OCI-LY7 (cell line): ENCODE results near the gene TPSD1. TPM values are rescaled to one million over a fixed set of nuclear protein-coding genes. Genes with fewer than 3 reads are reported as not detected.
"Not testable (repeated sequence)": the region's sequence is repeated elsewhere in the genome, so short reads cannot be mapped to it uniquely, and the experiment has no call there.

Experiments
- BruUV-seq: library from RNA; stranded (reverse); fragments of 400-500 nt; replicated peaks from 2 replicates; lab custom pipeline; 2021; lab: Mats Ljungman, UMichigan
- CTCF ChIA-PET: fragments of 300-600 bp; sonication (Branson Sonifier 250); formaldehyde crosslinking; loops from one replicate; lab custom pipeline; 2022; ENCODE audit warnings: antibody characterized with exemption; ENCODE audit not compliant: unreplicated experiment; lab: Charles Lee
- POLR2A ChIA-PET: fragments of 300-600 bp; sonication (Branson Sonifier 250); formaldehyde crosslinking; loops from one replicate; lab custom pipeline; 2022; ENCODE audit warnings: antibody characterized with exemption; lab: Charles Lee
- DNase-seq: peaks from one replicate; pipeline ENCODE4 v3.0.0-alpha.2; 2015; ENCODE audit warnings: low spot score
- H2AFZ ChIP-seq: fragments of 200-600 bp; sonication (generic), shearing (Covaris generic); 2 replicates; pipeline ENCODE4 v1.6.1; 2014; ENCODE audit warnings: mild to moderate bottlenecking, antibody characterized with exemption, low read length, moderate library complexity
- H3K27ac ChIP-seq: fragments of 200-600 bp; sonication (generic); 2 replicates; pipeline ENCODE4 v1.5.1; 2014; ENCODE audit warnings: mixed run types, low read depth, mild to moderate bottlenecking, moderate library complexity, low read length, inconsistent platforms; ENCODE audit not compliant: poor library complexity, severe bottlenecking
- H3K36me3 ChIP-seq: fragments of 200-600 bp; sonication (generic); 2 replicates; pipeline ENCODE4 v1.6.1; 2014; ENCODE audit warnings: mild to moderate bottlenecking, antibody characterized with exemption, low read length, moderate library complexity, mixed read lengths; ENCODE audit not compliant: insufficient read depth
- H3K4me1 ChIP-seq: fragments of 200-600 bp; sonication (generic); 2 replicates; pipeline ENCODE4 v1.5.1; 2014; ENCODE audit warnings: mild to moderate bottlenecking, low read length; ENCODE audit not compliant: insufficient read depth, poor library complexity, severe bottlenecking
- H3K4me2 ChIP-seq: fragments of 200-600 bp; sonication (generic); 2 replicates; pipeline ENCODE4 v1.6.1; 2014; ENCODE audit warnings: mild to moderate bottlenecking, low read length
- H3K4me3 ChIP-seq: fragments of 200-600 bp; sonication (generic); 2 replicates; pipeline ENCODE4 v1.5.1; 2014; ENCODE audit warnings: mild to moderate bottlenecking, low read depth, low read length; ENCODE audit not compliant: poor library complexity, severe bottlenecking
- H3K79me2 ChIP-seq: fragments of 200-600 bp; sonication (generic); 2 replicates; pipeline ENCODE4 v1.6.1; 2016; ENCODE audit warnings: low read depth, mild to moderate bottlenecking, low read length, moderate library complexity, mixed read lengths; ENCODE audit not compliant: insufficient read depth
- H3K9me2 ChIP-seq: fragments of 200-600 bp; sonication (generic); 2 replicates; pipeline ENCODE4 v1.6.1; 2016; ENCODE audit warnings: mild to moderate bottlenecking, low read length, mixed read lengths; ENCODE audit not compliant: insufficient read depth
- H3K9me3 ChIP-seq: fragments of 200-600 bp; sonication (generic); 2 replicates; pipeline ENCODE4 v1.6.1; 2014; ENCODE audit warnings: mild to moderate bottlenecking, mixed run types, low read length, mixed read lengths
- H4K20me1 ChIP-seq: fragments of 200-600 bp; sonication (generic); 2 replicates; pipeline ENCODE4 v1.6.1; 2014; ENCODE audit warnings: mild to moderate bottlenecking, antibody characterized with exemption, low read length, moderate library complexity, mixed read lengths; ENCODE audit not compliant: insufficient read depth
- EZH2phosphoT487 ChIP-seq: fragments of 200-600 bp; sonication (generic); IDR thresholded peaks from 2 replicates; pipeline ENCODE4 v1.6.1; 2018; ENCODE audit warnings: low read depth, borderline replicate concordance, mild to moderate bottlenecking, mixed run types, antibody characterized with exemption, low read length, moderate library complexity, mixed read lengths
- intact Hi-C: fragments of 100-400 bp; cut with micrococcal nuclease; formaldehyde crosslinking; loops from one replicate; pipeline ENCODE4 v1.10.0; 2022; ENCODE audit not compliant: unreplicated experiment
- total RNA-seq, 2 experiments: library from RNA; depleted of rRNA in 1 of 2; stranded (reverse); fragments of >200 nt in 1 of 2; shearing (Covaris generic) in 1 of 2; gene quantifications; 2 replicates each; pipeline ENCODE4 v1.2.3, GENCODE V29; 2014 to 2022
- TF ChIP-seq, protein P1 (sequence below): fragments of 200-600 bp; sonication (generic); conservative IDR thresholded peaks from 2 replicates; pipeline ENCODE4 v1.5.1; 2014; ENCODE audit warnings: mild to moderate bottlenecking, antibody characterized with exemption, low read length, moderate library complexity, mixed read lengths

Gene TPSD1
- total RNA-seq, 2 experiments from 2014 or later, result not detected

DNA sequence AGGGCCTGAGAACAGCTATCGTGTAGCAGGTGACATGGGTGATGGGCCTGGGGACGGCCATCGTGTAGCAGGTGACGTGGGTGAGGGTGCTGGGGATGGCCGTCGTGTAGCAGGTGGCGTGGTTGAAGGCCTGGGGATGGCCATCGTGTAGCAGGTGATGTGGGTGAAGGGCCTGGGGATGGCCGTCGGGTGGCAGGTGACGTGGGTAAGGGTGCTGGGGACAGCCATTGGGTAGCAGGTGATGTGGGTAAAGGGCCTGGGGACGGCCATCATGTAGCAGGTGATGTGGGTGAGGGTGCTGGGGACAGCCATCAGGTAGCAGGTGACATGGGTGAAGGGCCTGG is 15.5 kb downstream of the TPSD1 start:
- H3K4me1 ChIP-seq, result no peaks in the 10 kb centered on the region
- no peak overlapping the region for H2AFZ ChIP-seq
- no peaks in the 10 kb centered on the region for H3K79me2 ChIP-seq
- no peak overlapping the region for H3K4me2 ChIP-seq
- H3K9me2 ChIP-seq, result no peaks in the 10 kb centered on the region
- no TSS peak for BruUV-seq
- H3K36me3 ChIP-seq, result no peaks in the 10 kb centered on the region
- ChIA-PET POLR2A (no interaction called here), CTCF (interaction anchor here (0.6 kb wide), 1 partner anchor 216 kb away, joined by 3 read pairs; no protein-coding TSS in a partner anchor)
- H3K27ac ChIP-seq, result no peak overlapping the region
- DNase-seq, result no peak
- TF ChIP-seq, protein P1, sequence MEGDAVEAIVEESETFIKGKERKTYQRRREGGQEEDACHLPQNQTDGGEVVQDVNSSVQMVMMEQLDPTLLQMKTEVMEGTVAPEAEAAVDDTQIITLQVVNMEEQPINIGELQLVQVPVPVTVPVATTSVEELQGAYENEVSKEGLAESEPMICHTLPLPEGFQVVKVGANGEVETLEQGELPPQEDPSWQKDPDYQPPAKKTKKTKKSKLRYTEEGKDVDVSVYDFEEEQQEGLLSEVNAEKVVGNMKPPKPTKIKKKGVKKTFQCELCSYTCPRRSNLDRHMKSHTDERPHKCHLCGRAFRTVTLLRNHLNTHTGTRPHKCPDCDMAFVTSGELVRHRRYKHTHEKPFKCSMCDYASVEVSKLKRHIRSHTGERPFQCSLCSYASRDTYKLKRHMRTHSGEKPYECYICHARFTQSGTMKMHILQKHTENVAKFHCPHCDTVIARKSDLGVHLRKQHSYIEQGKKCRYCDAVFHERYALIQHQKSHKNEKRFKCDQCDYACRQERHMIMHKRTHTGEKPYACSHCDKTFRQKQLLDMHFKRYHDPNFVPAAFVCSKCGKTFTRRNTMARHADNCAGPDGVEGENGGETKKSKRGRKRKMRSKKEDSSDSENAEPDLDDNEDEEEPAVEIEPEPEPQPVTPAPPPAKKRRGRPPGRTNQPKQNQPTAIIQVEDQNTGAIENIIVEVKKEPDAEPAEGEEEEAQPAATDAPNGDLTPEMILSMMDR, result no peak
- no peak for TF ChIP-seq EZH2phosphoT487
- intact Hi-C loops, result no loop called here
- no peaks in the 10 kb centered on the region for H3K9me3 ChIP-seq
- no peaks in the 10 kb centered on the region for H4K20me1 ChIP-seq
- H3K4me3 ChIP-seq, result no peak overlapping the region

DNA sequence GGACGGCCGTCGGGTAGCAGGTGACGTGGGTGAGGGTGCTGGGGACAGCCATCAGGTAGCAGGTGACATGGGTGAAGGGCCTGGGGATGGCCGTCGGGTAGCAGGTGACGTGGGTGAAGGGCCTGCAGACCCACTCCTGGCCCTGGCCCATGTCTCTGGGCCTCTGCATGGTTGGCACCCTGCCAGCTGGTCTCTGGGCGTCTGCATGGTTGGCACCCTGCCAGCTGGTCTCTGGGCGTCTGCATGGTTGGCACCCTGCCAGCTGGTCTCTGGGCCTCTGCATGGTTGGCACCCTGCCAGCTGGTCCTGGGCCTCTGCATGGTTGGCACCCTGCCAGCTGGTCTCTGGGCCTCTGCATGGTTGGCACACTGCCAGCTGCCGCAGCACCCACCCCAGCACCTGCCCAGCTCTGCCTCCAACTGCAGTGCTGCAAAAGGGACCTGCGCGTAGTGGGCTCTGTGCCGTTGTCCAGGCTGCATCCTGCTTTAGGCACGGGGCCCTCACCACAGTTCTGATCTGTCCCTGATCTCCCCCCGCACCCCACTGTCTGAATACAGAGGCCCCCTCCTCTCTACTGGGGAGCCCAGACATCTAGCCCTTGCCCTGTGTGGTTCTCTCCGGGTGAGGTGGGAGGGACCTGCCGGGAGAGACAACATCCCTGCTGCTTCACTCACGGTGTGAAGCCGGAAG is 16.0 kb downstream of the TPSD1 start:
- POLR2A ChIA-PET, H3K9me3 ChIP-seq, intact Hi-C loops, H3K4me2 ChIP-seq, BruUV-seq, H3K79me2 ChIP-seq, H3K9me2 ChIP-seq, H2AFZ ChIP-seq, H3K27ac ChIP-seq, CTCF ChIA-PET, H3K4me3 ChIP-seq, H3K36me3 ChIP-seq, H4K20me1 ChIP-seq, H3K4me1 ChIP-seq, DNase-seq: not testable (repeated sequence)

DNA sequence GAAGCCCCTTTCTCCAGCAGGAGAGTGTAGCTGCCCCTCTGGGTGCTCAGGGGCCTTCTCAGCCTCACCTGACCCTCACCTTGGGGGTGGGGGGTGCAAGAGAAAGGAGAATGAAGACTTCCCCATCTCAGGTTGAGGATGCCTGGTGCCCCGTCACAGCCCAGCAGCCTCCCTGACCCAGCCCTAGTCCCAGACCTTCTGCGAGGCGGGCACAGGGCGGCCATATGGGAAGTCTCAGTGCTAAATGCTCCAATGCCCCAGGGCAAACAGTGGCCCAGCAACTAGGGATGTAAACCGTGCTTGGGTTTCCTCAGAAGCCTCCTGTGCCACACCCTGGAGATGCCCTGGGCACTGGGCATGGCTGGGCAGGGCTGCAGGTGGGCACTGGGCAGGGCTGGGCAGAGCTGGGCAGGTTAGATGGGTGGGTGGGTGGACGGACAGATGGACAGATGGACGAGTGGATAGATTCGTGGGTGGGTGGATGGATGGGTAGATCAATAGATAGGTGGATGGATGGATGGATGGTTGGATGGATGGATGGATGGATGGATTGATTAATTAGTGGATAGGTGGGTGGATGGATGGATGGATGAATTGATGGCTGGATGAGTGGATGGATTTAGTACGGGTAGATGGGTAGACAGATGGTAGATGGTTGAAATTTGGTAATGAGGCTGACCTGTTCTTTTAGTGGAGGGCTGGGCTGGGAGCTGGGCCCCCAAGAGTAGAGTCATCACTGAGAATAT is 16.8 kb downstream of the TPSD1 start:
- Histone ChIP-seq H3K4me3 (no peak overlapping the region), H3K4me1 (no peaks in the 10 kb centered on the region), H3K79me2 (no peaks in the 10 kb centered on the region), H3K4me2 (no peak overlapping the region), H2AFZ (no peak overlapping the region), H4K20me1 (no peaks in the 10 kb centered on the region), H3K36me3 (no peaks in the 10 kb centered on the region), H3K27ac (no peak overlapping the region), H3K9me2 (no peaks in the 10 kb centered on the region), H3K9me3 (no peaks in the 10 kb centered on the region)
- TF ChIP-seq, protein P1, result no peak
- no peak for TF ChIP-seq EZH2phosphoT487
- POLR2A ChIA-PET, result no interaction called here
- no peak for DNase-seq
- BruUV-seq, result no TSS peak
- CTCF ChIA-PET, result no interaction called here
- intact Hi-C loops, result no loop called here
